Testis (tissue), 3 donors: ENCODE measurements around the gene CENPP. TPM values are rescaled to one million over a fixed set of nuclear protein-coding genes. Genes with fewer than 3 reads are reported as not detected.

Experiments
- DNase-seq: peaks from one replicate; pipeline ENCODE4 v3.0.0-alpha.2; 2019
- H3K27ac ChIP-seq, 2 donors: fragments of 200-600 bp; sonication (generic); one replicate each; pipeline ENCODE4 v1.5.1; 2019
- H3K27me3 ChIP-seq: fragments of 200-600 bp; sonication (generic); one replicate; pipeline ENCODE4 v1.5.1; 2019
- H3K36me3 ChIP-seq: fragments of 200-600 bp; sonication (generic); one replicate; pipeline ENCODE4 v1.5.1; 2017; ENCODE audit warnings: low read depth; ENCODE audit errors: missing control alignments
- H3K4me1 ChIP-seq: fragments of 200-600 bp; sonication (generic); one replicate; pipeline ENCODE4 v1.5.1; 2019
- H3K4me3 ChIP-seq, 2 donors: fragments of 200-600 bp; sonication (generic); one replicate each; pipeline ENCODE4 v1.5.1; 2017 to 2019
- H3K9me3 ChIP-seq: fragments of 200-600 bp; sonication (generic); one replicate; pipeline ENCODE4 v1.5.1; 2017
- CTCF ChIP-seq, 3 experiments: fragments of 450-650 bp in 2 of 3; fragments of 200-600 bp in 1 of 3; sonication (generic) in 1 of 3; IDR thresholded peaks; one replicate each; pipeline ENCODE4 v1.5.1; 2016 to 2019; ENCODE audit warnings: antibody characterized with exemption in 3 of 3, mild to moderate bottlenecking in 2 of 3, moderate library complexity in 1 of 3
- POLR2A ChIP-seq: fragments of 450-650 bp; IDR thresholded peaks from one replicate; pipeline ENCODE4 v1.6.1; 2017; ENCODE audit warnings: antibody characterized with exemption, mild to moderate bottlenecking, moderate library complexity
- WGBS, 2 donors: methylation state at CpG; one replicate each; pipeline ENCODE4 v1.1.5; 2018; 5-methylcytosine and 5-hydroxymethylcytosine counted together
- intact Hi-C: fragments of 100-400 bp; cut with DNase I; formaldehyde crosslinking; loops from one replicate; pipeline ENCODE4 v1.15.1; 2023; ENCODE audit warnings: low total_unique reads
- polyA plus RNA-seq: library from polyadenylated mRNA; stranded (reverse); fragments of 350-450 nt; fragmentation: Illumina TruSeq; extraction: RNeasy Lipid Tissue Mini Kit (QIAGEN cat#74804); gene quantifications from one replicate; pipeline ENCODE4 v1.2.3, GENCODE V29; 2014; ENCODE audit warnings: low read depth, low replicate concordance; ENCODE audit not compliant: insufficient read depth
- total RNA-seq, 2 donors: library from RNA; depleted of rRNA; stranded (reverse); fragments of >200 nt; gene quantifications; one replicate each; pipeline ENCODE4 v1.2.3, GENCODE V29; 2016

The CENPP gene
- total and polyA plus RNA-seq, 3 donors from 2014 or later: 8.1 to 12.1 (median 9.6) TPM

GRCh38 chr9:92492781-92493401, 167.1 kb downstream of the CENPP start:
- intact Hi-C loops: no loop called here
- Histone ChIP-seq H3K36me3 (no peaks in the 10 kb centered on the region), H3K27ac (peak overlapping the region in 1 of 2 donors; percentile 4), H3K4me1 (no peaks in the 10 kb centered on the region), H3K4me3 (no peak overlapping the region), H3K27me3 (no peaks in the 10 kb centered on the region), H3K9me3 (no peaks in the 10 kb centered on the region)
- DNase-seq: no peak
- 44 to 50% methylated on average over 3 of the region's 3 CpGs for WGBS, 2 donors
- TF ChIP-seq POLR2A (no peak), CTCF (IDR thresholded peaks at IDR 0.05) (no peak)

GRCh38 chr9:92493749-92494387, 168.1 kb downstream of the CENPP start:
- H3K4me3 ChIP-seq: no peak overlapping the region
- no peaks in the 10 kb centered on the region for H3K4me1 ChIP-seq
- no peaks in the 10 kb centered on the region for H3K9me3 ChIP-seq
- no peak overlapping the region for H3K27ac ChIP-seq
- TF ChIP-seq POLR2A (no peak), CTCF (IDR thresholded peaks at IDR 0.05) (no peak)
- intact Hi-C loops: no loop called here
- H3K27me3 ChIP-seq: no peaks in the 10 kb centered on the region
- no peaks in the 10 kb centered on the region for H3K36me3 ChIP-seq
- 61 to 67% methylated on average over 9 of the region's 9 CpGs for WGBS, 2 donors
- no peak for DNase-seq

GRCh38 chr9:92494856-92495255, 169.1 kb downstream of the CENPP start:
- Histone ChIP-seq H3K9me3 (no peaks in the 10 kb centered on the region), H3K27me3 (no peaks in the 10 kb centered on the region), H3K4me3 (no peak overlapping the region), H3K4me1 (no peaks in the 10 kb centered on the region), H3K27ac (no peak overlapping the region), H3K36me3 (no peaks in the 10 kb centered on the region)
- 93 to 98% methylated on average over 2 of the region's 2 CpGs for WGBS, 2 donors
- intact Hi-C loops: no loop called here
- DNase-seq: no peak
- TF ChIP-seq POLR2A (no peak), CTCF (IDR thresholded peaks at IDR 0.05) (no peak)

- Histone ChIP-seq H3K4me1 (no peaks in the 10 kb centered on the region), H3K27me3 (no peaks in the 10 kb centered on the region), H3K9me3 (no peaks in the 10 kb centered on the region), H3K36me3 (no peaks in the 10 kb centered on the region), H3K4me3 (no peak overlapping the region), H3K27ac (no peak overlapping the region)
- WGBS, 2 donors: 83 to 87% methylated on average over 5 of the region's 5 CpGs
- no peak for DNase-seq
- TF ChIP-seq CTCF (IDR thresholded peaks at IDR 0.05) (no peak), POLR2A (no peak)
- intact Hi-C loops: no loop called here
Observed at GRCh38 chr9:92496396-92497176, 170.8 kb downstream of the CENPP start.
